ENCODE results near the gene MRPS26. TPM values are rescaled to one million over a fixed set of nuclear protein-coding genes. Genes with fewer than 3 reads are reported as not detected.

MRPS26 gene
- total and polyA plus RNA-seq, 10 of the 15 experiments (the other 5 are each of a cell fraction or from before 2014, with no cell fraction given), result 3.9 to 95.3 (median 46.5) TPM

DNA sequence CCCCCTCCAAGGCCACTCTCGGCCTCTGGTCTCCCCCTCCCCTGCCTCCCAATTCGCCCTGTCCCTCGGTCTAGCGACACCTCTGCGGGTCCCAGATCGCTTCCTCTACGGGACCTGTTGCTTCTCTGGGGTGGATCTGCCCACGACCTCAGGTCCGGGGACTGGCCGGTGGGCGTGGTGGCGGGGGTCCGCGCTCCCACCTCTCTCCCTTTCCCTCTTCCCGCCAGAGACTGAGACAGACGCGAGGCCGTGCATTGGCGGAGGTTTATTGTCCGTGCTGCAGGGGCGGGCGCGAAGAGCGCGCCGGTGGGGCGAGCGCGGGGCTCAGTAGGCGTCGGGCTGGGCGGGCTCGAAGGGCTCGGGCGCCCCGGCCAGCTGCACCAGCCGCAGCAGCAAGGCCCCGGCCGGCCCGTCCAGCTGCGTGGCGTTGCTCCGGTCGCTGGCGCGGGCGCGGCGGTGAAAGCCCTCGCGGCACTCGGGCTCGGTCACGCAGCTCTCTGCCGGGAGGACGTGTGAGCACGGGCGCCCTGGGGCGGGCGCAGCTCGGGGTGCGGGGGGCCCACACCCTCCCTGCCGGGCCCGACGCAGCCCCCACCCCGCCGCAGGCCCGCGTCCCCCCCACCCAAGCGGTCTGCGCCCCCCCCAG lies 36.6 kb downstream of the MRPS26 start:
- Histone ChIP-seq H3K4me1 (ENCODE audit: control insufficient read depth, insufficient read depth, low read length) (no peaks in the 10 kb centered on the region), H4K20me1 (ENCODE audit: control insufficient read depth, insufficient read depth) (no peaks in the 10 kb centered on the region), H2AFZ (ENCODE audit: control insufficient read depth, low read depth, low read length) (no peak overlapping the region), H3K4me3 (no peak overlapping the region), H3K4me2 (ENCODE audit: control insufficient read depth, insufficient read depth) (no peak overlapping the region; the same call in 1 of the 2 replicates), H3K9ac (ENCODE audit: control insufficient read depth, insufficient read depth, low read length) (no peak overlapping the region), H3K27me3 (replicated peaks in 1 of 2; ENCODE audit: control insufficient read depth in 2 of 2, insufficient read depth in 2 of 2, low read length in 1 of 2) (peaks cover 15 to 22% of the 10 kb centered on the region in 2 experiments), H3K36me3 (ENCODE audit: control insufficient read depth in 2 of 2, insufficient read depth in 2 of 2, low read length in 1 of 2) (no peaks in the 10 kb centered on the region), H3K27ac (ENCODE audit: control insufficient read depth, insufficient read depth) (no peak overlapping the region), H3K79me2 (ENCODE audit: control insufficient read depth, insufficient read depth, low read length) (no peaks in the 10 kb centered on the region), H3K9me3 (replicated peaks; ENCODE audit: control insufficient read depth, insufficient read depth, low read length) (no peaks in the 10 kb centered on the region)
- 26% methylated on average over 53 of the region's 71 CpGs for WGBS (ENCODE audit: insufficient coverage, insufficient replicate concordance, low lambda C conversion rate, missing lambda C conversion rate)
- FAIRE-seq (no peak), DNase-seq (ENCODE audit: low read depth, low spot score) (no peak), ATAC-seq (no peak)
- no TSS peak for BruUV-seq (replicated peaks)
- ChIA-PET CTCF (no interaction called here), RAD21 (ENCODE audit: unreplicated experiment) (no interaction called here), POLR2A (no interaction called here), SMC1A (ENCODE audit: uncharacterized antibody, unreplicated experiment) (no interaction called here)
- intact Hi-C loops (cut with micrococcal nuclease; ENCODE audit: unreplicated experiment), result no loop called here
- TF ChIP-seq BMI1 (IDR thresholded peaks at IDR 0.05; ENCODE audit: borderline replicate concordance) (no peak), SUZ12 (IDR thresholded peaks at IDR 0.05; ENCODE audit: unreplicated experiment) (peak; percentile 94)
- in situ Hi-C loops (cut with MboI), result no loop called here

DNA sequence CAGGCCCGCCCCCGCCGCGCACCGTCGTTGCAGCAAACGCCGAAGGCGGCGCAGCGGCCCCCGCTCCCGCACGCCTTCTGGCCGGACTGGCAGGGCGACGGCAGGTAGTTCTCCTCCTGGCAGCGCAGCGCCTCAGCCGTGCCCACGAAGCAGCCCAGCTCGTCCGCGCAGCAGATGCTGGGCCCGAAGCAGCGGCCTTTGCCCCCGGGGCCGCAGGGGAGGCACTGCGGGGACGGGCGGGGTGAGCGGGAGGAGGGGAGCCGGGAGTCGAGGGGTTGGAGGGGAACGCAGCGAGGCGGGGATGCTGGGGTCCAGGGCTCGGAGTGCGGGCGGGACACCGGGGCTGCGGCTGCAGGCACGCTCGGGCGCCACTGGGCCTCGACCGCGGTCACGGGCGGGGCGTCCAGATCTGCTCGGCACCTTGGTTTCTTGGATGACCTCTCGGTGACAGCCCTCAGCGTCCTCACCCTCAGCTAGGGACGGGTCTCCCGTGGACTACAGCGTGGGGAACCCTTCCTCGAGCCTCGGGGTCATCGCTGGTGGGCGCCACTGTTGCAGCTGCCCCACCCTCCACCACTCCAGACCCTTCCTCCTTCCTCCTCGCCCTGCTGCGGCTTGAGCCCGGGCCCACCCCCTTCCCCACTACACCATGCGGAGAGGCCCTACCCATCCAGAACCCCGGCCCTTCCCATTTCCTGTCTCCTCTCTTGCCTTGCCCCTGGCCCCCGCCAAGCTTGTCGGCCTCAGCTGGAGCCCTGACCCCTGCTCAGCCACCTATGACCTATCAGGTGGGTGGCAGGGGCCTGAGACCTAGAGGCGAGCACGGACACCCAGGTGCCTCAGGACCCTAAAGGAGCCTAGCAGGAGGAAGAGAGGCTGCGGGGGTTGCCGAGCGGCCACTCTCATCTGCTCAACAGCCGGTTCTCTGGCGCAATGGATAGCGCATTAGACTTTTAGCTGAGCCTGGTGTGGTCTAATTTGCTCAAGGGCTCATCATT lies 37.4 kb downstream of the MRPS26 start:
- BruUV-seq (replicated peaks), result no TSS peak
- no peak overlapping the region for H3K4me2 ChIP-seq (ENCODE audit: control insufficient read depth, insufficient read depth)
- WGBS (ENCODE audit: insufficient coverage, insufficient replicate concordance, low lambda C conversion rate, missing lambda C conversion rate), result 12% methylated on average over 44 of the region's 76 CpGs
- H3K27ac ChIP-seq (ENCODE audit: control insufficient read depth, insufficient read depth), result no peak overlapping the region
- no peak overlapping the region for H2AFZ ChIP-seq (ENCODE audit: control insufficient read depth, low read depth, low read length)
- ATAC-seq, result no peak
- intact Hi-C loops (cut with micrococcal nuclease; ENCODE audit: unreplicated experiment), result no loop called here
- H3K36me3 ChIP-seq (ENCODE audit: control insufficient read depth in 2 of 2, insufficient read depth in 2 of 2, low read length in 1 of 2), result no peaks in the 10 kb centered on the region
- ChIA-PET POLR2A (no interaction called here), SMC1A (ENCODE audit: uncharacterized antibody, unreplicated experiment) (no interaction called here), CTCF (no interaction called here), RAD21 (ENCODE audit: unreplicated experiment) (no interaction called here)
- in situ Hi-C loops (cut with MboI), result no loop called here
- no peak for DNase-seq (ENCODE audit: low read depth, low spot score)
- peaks cover 15 to 22% of the 10 kb centered on the region in 2 experiments for H3K27me3 ChIP-seq (replicated peaks in 1 of 2; ENCODE audit: control insufficient read depth in 2 of 2, insufficient read depth in 2 of 2, low read length in 1 of 2)
- no peaks in the 10 kb centered on the region for H3K4me1 ChIP-seq (ENCODE audit: control insufficient read depth, insufficient read depth, low read length)
- H3K9ac ChIP-seq (ENCODE audit: control insufficient read depth, insufficient read depth, low read length), result no peak overlapping the region
- H4K20me1 ChIP-seq (ENCODE audit: control insufficient read depth, insufficient read depth), result no peaks in the 10 kb centered on the region
- no peak for FAIRE-seq
- no peak overlapping the region for H3K4me3 ChIP-seq
- H3K79me2 ChIP-seq (ENCODE audit: control insufficient read depth, insufficient read depth, low read length), result no peaks in the 10 kb centered on the region
- H3K9me3 ChIP-seq (replicated peaks; ENCODE audit: control insufficient read depth, insufficient read depth, low read length), result no peaks in the 10 kb centered on the region
- no peak for TF ChIP-seq CHD2 (IDR thresholded peaks at IDR 0.05; ENCODE audit: borderline replicate concordance, low read depth, low read length)
- TF ChIP-seq KDM1A (IDR thresholded peaks at IDR 0.05; ENCODE audit: borderline replicate concordance), result no peak
- no peak for TF ChIP-seq EED (IDR thresholded peaks at IDR 0.05; ENCODE audit: low read depth)
- TF ChIP-seq SRF (IDR thresholded peaks at IDR 0.05; ENCODE audit: low read depth in 2 of 2, low read length in 2 of 2), result no peak
- TF ChIP-seq YY1 (IDR thresholded peaks at IDR 0.05; ENCODE audit: low read depth, low read length), result no peak
- TF ChIP-seq, protein P1, sequence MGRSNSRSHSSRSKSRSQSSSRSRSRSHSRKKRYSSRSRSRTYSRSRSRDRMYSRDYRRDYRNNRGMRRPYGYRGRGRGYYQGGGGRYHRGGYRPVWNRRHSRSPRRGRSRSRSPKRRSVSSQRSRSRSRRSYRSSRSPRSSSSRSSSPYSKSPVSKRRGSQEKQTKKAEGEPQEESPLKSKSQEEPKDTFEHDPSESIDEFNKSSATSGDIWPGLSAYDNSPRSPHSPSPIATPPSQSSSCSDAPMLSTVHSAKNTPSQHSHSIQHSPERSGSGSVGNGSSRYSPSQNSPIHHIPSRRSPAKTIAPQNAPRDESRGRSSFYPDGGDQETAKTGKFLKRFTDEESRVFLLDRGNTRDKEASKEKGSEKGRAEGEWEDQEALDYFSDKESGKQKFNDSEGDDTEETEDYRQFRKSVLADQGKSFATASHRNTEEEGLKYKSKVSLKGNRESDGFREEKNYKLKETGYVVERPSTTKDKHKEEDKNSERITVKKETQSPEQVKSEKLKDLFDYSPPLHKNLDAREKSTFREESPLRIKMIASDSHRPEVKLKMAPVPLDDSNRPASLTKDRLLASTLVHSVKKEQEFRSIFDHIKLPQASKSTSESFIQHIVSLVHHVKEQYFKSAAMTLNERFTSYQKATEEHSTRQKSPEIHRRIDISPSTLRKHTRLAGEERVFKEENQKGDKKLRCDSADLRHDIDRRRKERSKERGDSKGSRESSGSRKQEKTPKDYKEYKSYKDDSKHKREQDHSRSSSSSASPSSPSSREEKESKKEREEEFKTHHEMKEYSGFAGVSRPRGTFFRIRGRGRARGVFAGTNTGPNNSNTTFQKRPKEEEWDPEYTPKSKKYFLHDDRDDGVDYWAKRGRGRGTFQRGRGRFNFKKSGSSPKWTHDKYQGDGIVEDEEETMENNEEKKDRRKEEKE (IDR thresholded peaks at IDR 0.05), result no peak
- TF ChIP-seq POLR2AphosphoS5 (IDR thresholded peaks at IDR 0.05; ENCODE audit: low read length), result no peak
- TF ChIP-seq CBX3 (IDR thresholded peaks at IDR 0.05; ENCODE audit: borderline replicate concordance, low read depth), result no peak
- TF ChIP-seq, protein P2, sequence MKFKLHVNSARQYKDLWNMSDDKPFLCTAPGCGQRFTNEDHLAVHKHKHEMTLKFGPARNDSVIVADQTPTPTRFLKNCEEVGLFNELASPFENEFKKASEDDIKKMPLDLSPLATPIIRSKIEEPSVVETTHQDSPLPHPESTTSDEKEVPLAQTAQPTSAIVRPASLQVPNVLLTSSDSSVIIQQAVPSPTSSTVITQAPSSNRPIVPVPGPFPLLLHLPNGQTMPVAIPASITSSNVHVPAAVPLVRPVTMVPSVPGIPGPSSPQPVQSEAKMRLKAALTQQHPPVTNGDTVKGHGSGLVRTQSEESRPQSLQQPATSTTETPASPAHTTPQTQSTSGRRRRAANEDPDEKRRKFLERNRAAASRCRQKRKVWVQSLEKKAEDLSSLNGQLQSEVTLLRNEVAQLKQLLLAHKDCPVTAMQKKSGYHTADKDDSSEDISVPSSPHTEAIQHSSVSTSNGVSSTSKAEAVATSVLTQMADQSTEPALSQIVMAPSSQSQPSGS (IDR thresholded peaks at IDR 0.05; ENCODE audit: low read length), result no peak

Measured in GM12878 (cell line).